Hepatocyte (in vitro differentiated cells): ENCODE measurements around the gene IL1RL2. TPM values are rescaled to one million over a fixed set of nuclear protein-coding genes. Genes with fewer than 3 reads are reported as not detected.

ENCODE experiments used
- DNase-seq: peaks from one replicate; pipeline ENCODE4 v3.0.0-alpha.2; 2016; ENCODE audit warnings: low spot score
- H2AFZ ChIP-seq: fragments of 200-600 bp; sonication (generic); 2 replicates; pipeline ENCODE4 v1.6.0; 2016; ENCODE audit warnings: antibody characterized with exemption, mild to moderate bottlenecking
- H3K27ac ChIP-seq: fragments of 200-600 bp; sonication (generic); 2 replicates; pipeline ENCODE4 v1.5.1; 2016; ENCODE audit warnings: mild to moderate bottlenecking
- H3K27me3 ChIP-seq: fragments of 200-600 bp; sonication (generic); 2 replicates; pipeline ENCODE4 v1.6.1; 2016
- H3K36me3 ChIP-seq: fragments of 200-600 bp; sonication (generic); replicated peaks from 2 replicates; pipeline ENCODE4 v1.5.1; 2016; ENCODE audit warnings: low read depth; ENCODE audit not compliant: insufficient read depth
- H3K4me1 ChIP-seq: fragments of 200-600 bp; sonication (generic); 2 replicates; pipeline ENCODE4 v1.5.1; 2016; ENCODE audit warnings: mild to moderate bottlenecking, moderate library complexity; ENCODE audit not compliant: insufficient read depth
- H3K4me2 ChIP-seq: fragments of 200-600 bp; sonication (generic); 2 replicates; pipeline ENCODE4 v1.6.0; 2016
- H3K4me3 ChIP-seq: fragments of 200-600 bp; sonication (generic); 2 replicates; pipeline ENCODE4 v1.5.1; 2016; ENCODE audit warnings: mild to moderate bottlenecking
- H3K79me2 ChIP-seq: fragments of 200-600 bp; sonication (generic); 2 replicates; pipeline ENCODE4 v1.6.0; 2017; ENCODE audit warnings: mild to moderate bottlenecking
- H3K9me2 ChIP-seq: fragments of 200-600 bp; sonication (generic); replicated peaks from 2 replicates; pipeline ENCODE4 v1.6.0; 2017; ENCODE audit warnings: mild to moderate bottlenecking; ENCODE audit not compliant: insufficient read depth
- H3K9me3 ChIP-seq: fragments of 200-600 bp; sonication (generic); 2 replicates; pipeline ENCODE4 v1.5.1; 2016; ENCODE audit warnings: low read depth, mild to moderate bottlenecking
- H4K20me1 ChIP-seq: fragments of 200-600 bp; sonication (generic); 2 replicates; pipeline ENCODE4 v1.6.0; 2016; ENCODE audit warnings: mild to moderate bottlenecking; ENCODE audit not compliant: insufficient read depth, poor library complexity, severe bottlenecking
- EZH2 ChIP-seq: fragments of 200-600 bp; sonication (generic); IDR thresholded peaks from 2 replicates; pipeline ENCODE4 v1.6.1; 2016; ENCODE audit warnings: antibody characterized with exemption, mild to moderate bottlenecking, borderline replicate concordance
- EZH2phosphoT487 ChIP-seq: fragments of 200-600 bp; sonication (generic); IDR thresholded peaks from one replicate; pipeline ENCODE4 v1.6.1; 2018; ENCODE audit warnings: antibody characterized with exemption, mild to moderate bottlenecking, low read depth, moderate library complexity; ENCODE audit not compliant: unreplicated experiment, severe bottlenecking
- WGBS: methylation state at CpG from one replicate; pipeline ENCODE4 v1.1.6; 2016; ENCODE audit warnings: low lambda C conversion rate; ENCODE audit errors: missing lambda C conversion rate; 5-methylcytosine and 5-hydroxymethylcytosine counted together
- polyA plus RNA-seq: library from polyadenylated mRNA; unstranded; fragments of >200 nt; fragmentation: Nextera tagmentation; extraction: Ambion mirVana; gene quantifications from 2 replicates; pipeline ENCODE4 v1.2.1, GENCODE V29; 2016
- total RNA-seq: library from RNA; depleted of rRNA; stranded (reverse); fragments of >200 nt; gene quantifications from 2 replicates; pipeline ENCODE4 v1.2.3, GENCODE V29; 2014
- TF ChIP-seq, protein P1 (sequence below): fragments of 200-600 bp; sonication (generic); IDR thresholded peaks from 2 replicates; pipeline ENCODE4 v1.5.1; 2016; ENCODE audit warnings: antibody characterized with exemption, mild to moderate bottlenecking; ENCODE audit not compliant: poor library complexity

The IL1RL2 gene
- total and polyA plus RNA-seq, 2 experiments from 2014 or later: 1.3 TPM; not detected in 1

DNA sequence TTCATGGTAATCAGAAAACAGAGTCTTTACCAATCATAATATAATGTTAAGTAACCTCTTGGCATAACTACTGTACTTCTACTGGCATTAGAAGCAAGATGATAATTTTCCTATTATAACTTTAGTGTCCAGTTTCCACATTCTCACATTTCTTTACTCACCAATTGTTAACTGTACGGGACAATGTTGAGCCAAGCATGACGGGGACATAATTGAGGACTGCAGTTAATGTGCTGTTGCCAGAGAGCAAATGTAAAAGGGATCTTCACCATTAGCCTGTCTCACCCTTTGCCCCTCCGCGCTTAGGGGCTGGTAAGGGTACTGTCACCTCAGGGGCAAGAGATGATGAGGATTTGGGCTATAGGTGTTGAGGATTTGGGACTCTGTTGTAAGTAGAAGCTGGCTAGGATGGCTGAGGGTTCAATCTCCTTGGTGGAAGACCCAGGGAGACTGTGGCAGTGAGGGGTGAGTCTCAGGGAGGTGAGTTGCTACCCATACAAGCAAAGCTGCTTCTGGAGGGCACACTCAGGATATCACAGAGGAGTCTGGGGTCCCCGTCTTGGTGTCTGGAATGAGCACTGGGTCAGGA lies 70.1 kb downstream of the IL1RL2 start:
- no peak for DNase-seq
- Histone ChIP-seq H2AFZ (no peak overlapping the region), H3K4me3 (no peak overlapping the region), H3K4me1 (no peaks in the 10 kb centered on the region), H3K9me3 (no peaks in the 10 kb centered on the region), H4K20me1 (no peaks in the 10 kb centered on the region), H3K36me3 (no peaks in the 10 kb centered on the region), H3K79me2 (no peaks in the 10 kb centered on the region), H3K9me2 (no peaks in the 10 kb centered on the region), H3K27ac (no peak overlapping the region), H3K4me2 (no peak overlapping the region), H3K27me3 (no peaks in the 10 kb centered on the region)
- 82% methylated on average over 5 of the region's 5 CpGs for WGBS
- no peak for TF ChIP-seq EZH2phosphoT487
- TF ChIP-seq, protein P1, sequence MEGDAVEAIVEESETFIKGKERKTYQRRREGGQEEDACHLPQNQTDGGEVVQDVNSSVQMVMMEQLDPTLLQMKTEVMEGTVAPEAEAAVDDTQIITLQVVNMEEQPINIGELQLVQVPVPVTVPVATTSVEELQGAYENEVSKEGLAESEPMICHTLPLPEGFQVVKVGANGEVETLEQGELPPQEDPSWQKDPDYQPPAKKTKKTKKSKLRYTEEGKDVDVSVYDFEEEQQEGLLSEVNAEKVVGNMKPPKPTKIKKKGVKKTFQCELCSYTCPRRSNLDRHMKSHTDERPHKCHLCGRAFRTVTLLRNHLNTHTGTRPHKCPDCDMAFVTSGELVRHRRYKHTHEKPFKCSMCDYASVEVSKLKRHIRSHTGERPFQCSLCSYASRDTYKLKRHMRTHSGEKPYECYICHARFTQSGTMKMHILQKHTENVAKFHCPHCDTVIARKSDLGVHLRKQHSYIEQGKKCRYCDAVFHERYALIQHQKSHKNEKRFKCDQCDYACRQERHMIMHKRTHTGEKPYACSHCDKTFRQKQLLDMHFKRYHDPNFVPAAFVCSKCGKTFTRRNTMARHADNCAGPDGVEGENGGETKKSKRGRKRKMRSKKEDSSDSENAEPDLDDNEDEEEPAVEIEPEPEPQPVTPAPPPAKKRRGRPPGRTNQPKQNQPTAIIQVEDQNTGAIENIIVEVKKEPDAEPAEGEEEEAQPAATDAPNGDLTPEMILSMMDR: no peak
- no peak for TF ChIP-seq EZH2

GRCh38 chr2:102258025-102258385 lies 71.2 kb downstream of the IL1RL2 start:
- TF ChIP-seq EZH2 (no peak), EZH2phosphoT487 (no peak)
- TF ChIP-seq, protein P1: no peak
- Histone ChIP-seq H3K4me2 (no peak overlapping the region), H3K9me3 (no peaks in the 10 kb centered on the region), H3K27me3 (no peaks in the 10 kb centered on the region), H4K20me1 (no peaks in the 10 kb centered on the region), H3K79me2 (no peaks in the 10 kb centered on the region), H3K27ac (no peak overlapping the region), H2AFZ (no peak overlapping the region), H3K4me3 (no peak overlapping the region), H3K36me3 (no peaks in the 10 kb centered on the region), H3K4me1 (no peaks in the 10 kb centered on the region), H3K9me2 (no peaks in the 10 kb centered on the region)
- 91% methylated on average over 2 of the region's 2 CpGs for WGBS
- DNase-seq: no peak

- H4K20me1 ChIP-seq: no peaks in the 10 kb centered on the region
- no peaks in the 10 kb centered on the region for H3K9me3 ChIP-seq
- peak; percentile 32 for DNase-seq
- H3K9me2 ChIP-seq: no peaks in the 10 kb centered on the region
- no peaks in the 10 kb centered on the region for H3K79me2 ChIP-seq
- H3K4me2 ChIP-seq: no peak overlapping the region
- TF ChIP-seq, protein P1: no peak
- TF ChIP-seq EZH2: no peak
- H3K27ac ChIP-seq: no peak overlapping the region
- no peak overlapping the region for H3K4me3 ChIP-seq
- 83% methylated on average over 3 of the region's 3 CpGs for WGBS
- H3K4me1 ChIP-seq: no peaks in the 10 kb centered on the region
- no peak overlapping the region for H2AFZ ChIP-seq
- H3K36me3 ChIP-seq: no peaks in the 10 kb centered on the region
- no peaks in the 10 kb centered on the region for H3K27me3 ChIP-seq
Observed at GRCh38 chr2:102258386-102259074, 71.7 kb downstream of the IL1RL2 start.
